Osteoblast (primary cell): ENCODE measurements around the gene PLCL1. TPM values are rescaled to one million over a fixed set of nuclear protein-coding genes. Genes with fewer than 3 reads are reported as not detected.
A peak's percentile ranks its signal among the peaks of the same experiment; 100 is the strongest.

Experiments used
- DNase-seq: peaks from one replicate; pipeline ENCODE4 v3.0.0; 2011; ENCODE audit warnings: low spot score, mixed read lengths; ENCODE audit not compliant: insufficient read length; ENCODE audit errors: missing footprints
- H2AFZ ChIP-seq: 2 replicates; pipeline ENCODE4 v1.6.0; 2011; ENCODE audit warnings: mild to moderate bottlenecking, low read length
- H3K27ac ChIP-seq: 2 replicates; pipeline ENCODE4 v1.5.1; 2011; ENCODE audit warnings: mild to moderate bottlenecking, low read depth, low read length, moderate library complexity
- H3K27me3 ChIP-seq: 2 replicates; pipeline ENCODE4 v1.6.0; 2012; ENCODE audit warnings: mild to moderate bottlenecking, control low read depth, inconsistent platforms, low read length, moderate library complexity; ENCODE audit not compliant: insufficient read depth
- H3K36me3 ChIP-seq: 2 replicates; pipeline ENCODE4 v1.5.1; 2011; ENCODE audit warnings: mild to moderate bottlenecking, low read length, control low read depth, moderate library complexity; ENCODE audit not compliant: insufficient read depth
- H3K4me1 ChIP-seq: 2 replicates; pipeline ENCODE4 v1.5.1; 2011; ENCODE audit warnings: mild to moderate bottlenecking, low read length, control low read depth, moderate library complexity; ENCODE audit not compliant: insufficient read depth
- H3K4me2 ChIP-seq: 2 replicates; pipeline ENCODE4 v1.6.0; 2011; ENCODE audit warnings: mild to moderate bottlenecking, low read length; ENCODE audit not compliant: insufficient read depth
- H3K4me3 ChIP-seq: fragments of 200-600 bp; sonication (generic); 3 replicates; pipeline ENCODE4 v1.5.1; 2012; ENCODE audit warnings: mild to moderate bottlenecking, low read length, inconsistent platforms; ENCODE audit not compliant: insufficient read depth
- H3K79me2 ChIP-seq: 2 replicates; pipeline ENCODE4 v1.6.0; 2012; ENCODE audit warnings: mild to moderate bottlenecking, low read length, control low read depth, inconsistent platforms; ENCODE audit not compliant: insufficient read depth
- H3K9me3 ChIP-seq: 2 replicates; pipeline ENCODE4 v1.5.1; 2011; ENCODE audit warnings: low read depth, low read length, control low read depth
- H4K20me1 ChIP-seq: 2 replicates; pipeline ENCODE4 v1.6.0; 2012; ENCODE audit warnings: mild to moderate bottlenecking, low read length, control low read depth; ENCODE audit not compliant: insufficient read depth
- CTCF ChIP-seq: IDR thresholded peaks from 2 replicates; pipeline ENCODE4 v1.5.1; 2011; ENCODE audit warnings: mild to moderate bottlenecking, low read depth, low read length, moderate library complexity; ENCODE audit errors: extremely low read depth
- total RNA-seq: library from RNA; depleted of rRNA; stranded (reverse); fragments of >200 nt; gene quantifications from 2 replicates; pipeline ENCODE4 v1.2.3, GENCODE V29; 2012

Gene PLCL1
- total RNA-seq, 1 donor: 4.0 TPM

- H3K36me3 ChIP-seq: no peaks in the 10 kb centered on the region
- peaks cover 2% of the 10 kb centered on the region for H3K4me1 ChIP-seq
- no peaks in the 10 kb centered on the region for H3K9me3 ChIP-seq
- no peak for TF ChIP-seq CTCF
- no peaks in the 10 kb centered on the region for H3K27me3 ChIP-seq
- H3K27ac ChIP-seq: no peak overlapping the region
- H2AFZ ChIP-seq: no peak overlapping the region
- no peaks in the 10 kb centered on the region for H3K79me2 ChIP-seq
- H3K4me3 ChIP-seq: no peak overlapping the region
- H4K20me1 ChIP-seq: no peaks in the 10 kb centered on the region
- DNase-seq: peak; percentile 63
- H3K4me2 ChIP-seq: no peak overlapping the region
Measured at GRCh38 chr2:197889041-197889440, 84.6 kb downstream of the PLCL1 start.

GRCh38 chr2:197890168-197890567, 85.8 kb downstream of the PLCL1 start:
- no peak overlapping the region for H3K4me3 ChIP-seq

GRCh38 chr2:197891897-197892442, 87.6 kb downstream of the PLCL1 start:
- no peaks in the 10 kb centered on the region for H3K9me3 ChIP-seq
- no peaks in the 10 kb centered on the region for H3K36me3 ChIP-seq
- TF ChIP-seq CTCF: no peak
- no peak overlapping the region for H3K4me2 ChIP-seq
- H3K4me1 ChIP-seq: peaks cover 2% of the 10 kb centered on the region
- H3K27ac ChIP-seq: no peak overlapping the region
- no peak overlapping the region for H3K4me3 ChIP-seq
- H3K27me3 ChIP-seq: no peaks in the 10 kb centered on the region
- no peaks in the 10 kb centered on the region for H3K79me2 ChIP-seq
- H4K20me1 ChIP-seq: no peaks in the 10 kb centered on the region
- no peak for DNase-seq
- no peak overlapping the region for H2AFZ ChIP-seq

More at GRCh38 chr2:197890168-197890567, 85.8 kb downstream of the PLCL1 start:
- H4K20me1 ChIP-seq: no peaks in the 10 kb centered on the region
- H3K9me3 ChIP-seq: no peaks in the 10 kb centered on the region
- no peaks in the 10 kb centered on the region for H3K79me2 ChIP-seq
- no peak for DNase-seq
- peaks cover 2% of the 10 kb centered on the region for H3K4me1 ChIP-seq
- H3K4me2 ChIP-seq: no peak overlapping the region
- H3K27ac ChIP-seq: no peak overlapping the region
- H3K27me3 ChIP-seq: no peaks in the 10 kb centered on the region
- no peaks in the 10 kb centered on the region for H3K36me3 ChIP-seq
- TF ChIP-seq CTCF: no peak
- H2AFZ ChIP-seq: no peak overlapping the region

- Histone ChIP-seq H3K4me1 (peaks cover 2% of the 10 kb centered on the region), H3K79me2 (no peaks in the 10 kb centered on the region), H3K36me3 (no peaks in the 10 kb centered on the region), H3K27ac (no peak overlapping the region), H3K4me3 (no peak overlapping the region), H2AFZ (no peak overlapping the region), H3K27me3 (no peaks in the 10 kb centered on the region), H3K9me3 (no peaks in the 10 kb centered on the region), H4K20me1 (no peaks in the 10 kb centered on the region), H3K4me2 (no peak overlapping the region)
- DNase-seq: no peak
- TF ChIP-seq CTCF: no peak
Measured at GRCh38 chr2:197893403-197894177, 89.2 kb downstream of the PLCL1 start.
